Type B pancreatic cell (in vitro differentiated cells): ENCODE measurements around the gene DSCAM. TPM values are rescaled to one million over a fixed set of nuclear protein-coding genes. Genes with fewer than 3 reads are reported as not detected.

Source experiments
- DNase-seq: peaks from one replicate; pipeline ENCODE4 v3.0.0; 2021; ENCODE audit warnings: mixed read lengths; ENCODE audit not compliant: unreplicated experiment; ENCODE audit errors: extremely low spot score
- H3K27ac Mint-ChIP-seq: 2 replicates; pipeline ENCODE4 v1.8.0; 2021; ENCODE audit warnings: mild to moderate bottlenecking, mixed read lengths
- H3K27me3 Mint-ChIP-seq: 2 replicates; pipeline ENCODE4 v1.8.0; 2021; ENCODE audit warnings: mixed read lengths
- H3K36me3 Mint-ChIP-seq: 2 replicates; pipeline ENCODE4 v1.8.0; 2021; ENCODE audit warnings: mixed read lengths
- H3K4me1 Mint-ChIP-seq: one replicate; pipeline ENCODE4 v1.8.0; 2021; ENCODE audit warnings: mixed read lengths; ENCODE audit not compliant: unreplicated experiment
- H3K4me3 Mint-ChIP-seq: 2 replicates; pipeline ENCODE4 v1.8.0; 2021; ENCODE audit warnings: mild to moderate bottlenecking, mixed read lengths
- H3K9me3 Mint-ChIP-seq: 2 replicates; pipeline ENCODE4 v1.8.0; 2021; ENCODE audit warnings: mixed read lengths
- total RNA-seq: library from RNA; stranded (reverse); gene quantifications from 2 replicates; pipeline ENCODE4 v1.2.1, GENCODE V29; 2021; ENCODE audit warnings: low replicate concordance
- TF ChIP-seq, protein P1 (sequence below): fragments of 200-600 bp; sonication (generic); conservative IDR thresholded peaks from 2 replicates; pipeline ENCODE4 v1.5.0; 2021; ENCODE audit warnings: antibody characterized with exemption, mild to moderate bottlenecking

Gene DSCAM
- total RNA-seq, 1 donor from 2014 or later = 1.4 TPM

DNA sequence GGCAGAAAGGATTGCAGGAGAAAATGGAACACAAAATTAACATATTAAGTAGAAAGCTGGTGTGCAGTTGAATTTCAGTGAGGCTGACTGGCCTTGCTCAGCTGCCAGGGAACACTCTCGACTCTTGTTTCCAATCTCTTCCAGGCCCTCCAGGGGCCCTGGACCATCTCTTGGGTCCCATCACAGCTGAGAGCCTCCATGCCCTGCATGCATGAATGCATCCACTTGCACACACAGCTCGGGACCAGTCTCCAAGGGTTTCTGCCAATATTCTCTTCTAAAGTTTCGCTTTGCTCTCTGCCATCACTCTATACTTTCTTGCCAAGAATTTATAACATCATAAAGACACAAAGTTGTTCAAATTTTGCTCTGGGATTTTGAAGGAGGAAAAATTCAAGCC, 200.3 kb downstream of the DSCAM start:
- Mint-ChIP-seq H3K4me3 (no peak overlapping the region), H3K36me3 (no peaks in the 10 kb centered on the region), H3K27ac (no peak overlapping the region), H3K27me3 (no peaks in the 10 kb centered on the region), H3K9me3 (no peaks in the 10 kb centered on the region), H3K4me1 (peaks cover 6% of the 10 kb centered on the region)
- TF ChIP-seq, protein P1, sequence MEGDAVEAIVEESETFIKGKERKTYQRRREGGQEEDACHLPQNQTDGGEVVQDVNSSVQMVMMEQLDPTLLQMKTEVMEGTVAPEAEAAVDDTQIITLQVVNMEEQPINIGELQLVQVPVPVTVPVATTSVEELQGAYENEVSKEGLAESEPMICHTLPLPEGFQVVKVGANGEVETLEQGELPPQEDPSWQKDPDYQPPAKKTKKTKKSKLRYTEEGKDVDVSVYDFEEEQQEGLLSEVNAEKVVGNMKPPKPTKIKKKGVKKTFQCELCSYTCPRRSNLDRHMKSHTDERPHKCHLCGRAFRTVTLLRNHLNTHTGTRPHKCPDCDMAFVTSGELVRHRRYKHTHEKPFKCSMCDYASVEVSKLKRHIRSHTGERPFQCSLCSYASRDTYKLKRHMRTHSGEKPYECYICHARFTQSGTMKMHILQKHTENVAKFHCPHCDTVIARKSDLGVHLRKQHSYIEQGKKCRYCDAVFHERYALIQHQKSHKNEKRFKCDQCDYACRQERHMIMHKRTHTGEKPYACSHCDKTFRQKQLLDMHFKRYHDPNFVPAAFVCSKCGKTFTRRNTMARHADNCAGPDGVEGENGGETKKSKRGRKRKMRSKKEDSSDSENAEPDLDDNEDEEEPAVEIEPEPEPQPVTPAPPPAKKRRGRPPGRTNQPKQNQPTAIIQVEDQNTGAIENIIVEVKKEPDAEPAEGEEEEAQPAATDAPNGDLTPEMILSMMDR = no peak
- no peak for DNase-seq

DNA sequence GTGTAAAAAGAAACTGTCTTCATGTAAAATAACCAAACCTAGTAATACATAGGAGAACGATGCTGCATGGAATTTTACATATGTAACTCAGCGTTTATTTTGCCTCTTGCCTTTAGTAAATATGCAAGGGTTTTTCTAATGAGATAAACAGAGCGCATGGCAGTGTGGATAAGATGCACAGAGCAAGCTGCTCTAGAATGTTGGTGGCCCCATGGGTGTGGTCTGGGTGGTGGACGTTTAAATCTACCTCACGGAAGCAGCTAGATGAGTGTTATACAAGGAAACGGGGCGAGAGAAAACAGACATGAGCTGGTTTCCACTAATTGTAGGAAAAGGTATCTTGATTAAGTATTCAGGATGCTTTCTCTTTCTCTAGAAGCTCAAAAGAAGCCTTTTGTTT, 205.9 kb downstream of the DSCAM start:
- Mint-ChIP-seq H3K4me3 (no peak overlapping the region), H3K9me3 (no peaks in the 10 kb centered on the region), H3K27ac (no peak overlapping the region), H3K27me3 (peaks cover 4% of the 10 kb centered on the region), H3K36me3 (no peaks in the 10 kb centered on the region), H3K4me1 (peaks cover 17% of the 10 kb centered on the region)
- DNase-seq = no peak
- TF ChIP-seq, protein P1 = no peak

DNA sequence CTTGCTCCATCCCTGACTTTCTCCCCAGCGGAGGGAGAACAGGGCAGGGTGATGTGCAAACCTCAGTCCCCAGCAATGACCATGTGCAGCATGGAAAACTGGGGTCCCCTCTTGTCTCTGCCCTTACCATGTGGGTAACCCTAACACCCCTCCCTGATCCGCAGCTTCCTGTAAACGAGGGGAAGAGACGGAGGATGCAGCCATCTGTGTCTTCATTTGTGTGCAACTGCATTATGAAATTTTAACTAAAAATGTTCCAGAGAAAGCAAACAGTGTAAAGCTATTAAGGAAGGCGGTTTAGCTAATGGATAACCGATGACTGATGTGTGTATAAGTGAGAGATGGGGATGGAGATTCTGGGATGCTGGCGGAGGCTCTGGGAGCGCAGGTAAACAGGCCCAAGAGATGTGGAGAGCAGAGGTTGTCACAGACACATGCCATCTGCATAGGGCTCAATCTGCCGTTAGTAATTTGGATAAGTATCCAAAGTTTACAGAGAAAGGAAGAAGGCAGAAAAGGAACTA, 206.6 kb downstream of the DSCAM start:
- Mint-ChIP-seq H3K4me1 (peaks cover 17% of the 10 kb centered on the region), H3K36me3 (no peaks in the 10 kb centered on the region), H3K9me3 (no peaks in the 10 kb centered on the region), H3K27me3 (peaks cover 4% of the 10 kb centered on the region), H3K27ac (no peak overlapping the region), H3K4me3 (peak overlapping the region; percentile 60)
- TF ChIP-seq, protein P1 = no peak
- no peak for DNase-seq

GRCh38 chr21:40639616-40640194, 207.3 kb downstream of the DSCAM start:
- peaks cover 21% of the 10 kb centered on the region for H3K4me1 Mint-ChIP-seq
- TF ChIP-seq, protein P1 = no peak
- no peaks in the 10 kb centered on the region for H3K36me3 Mint-ChIP-seq
- no peak for DNase-seq
- H3K9me3 Mint-ChIP-seq = no peaks in the 10 kb centered on the region
- no peak overlapping the region for H3K27ac Mint-ChIP-seq
- no peak overlapping the region for H3K4me3 Mint-ChIP-seq
- H3K27me3 Mint-ChIP-seq = peaks cover 4% of the 10 kb centered on the region

GRCh38 chr21:40638466-40639251, 208.3 kb downstream of the DSCAM start:
- peaks cover 21% of the 10 kb centered on the region for H3K4me1 Mint-ChIP-seq
- H3K9me3 Mint-ChIP-seq = no peaks in the 10 kb centered on the region
- no peak overlapping the region for H3K4me3 Mint-ChIP-seq
- DNase-seq = no peak
- H3K27me3 Mint-ChIP-seq = peaks cover 4% of the 10 kb centered on the region
- TF ChIP-seq, protein P1 = no peak
- H3K27ac Mint-ChIP-seq = no peak overlapping the region
- H3K36me3 Mint-ChIP-seq = no peaks in the 10 kb centered on the region
